ENCODE measurements around the gene HOMER3. TPM values are rescaled to one million over a fixed set of nuclear protein-coding genes. Genes with fewer than 3 reads are reported as not detected.
"Not testable (repeated sequence)": the region's sequence is repeated elsewhere in the genome, so short reads cannot be mapped to it uniquely, and the experiment has no call there.

HOMER3 gene
- total RNA-seq, 1 experiment from 2014 or later = 20.2 TPM

- peaks cover 37% of the 10 kb centered on the region for H3K36me3 Mint-ChIP-seq (ENCODE audit: insufficient read depth, unreplicated experiment)
- CTCF ChIA-PET = no interaction called here
- H3K4me1 Mint-ChIP-seq (ENCODE audit: low read depth, unreplicated experiment) = no peaks in the 10 kb centered on the region
- TF ChIP-seq CTCF (IDR thresholded peaks at IDR 0.05; ENCODE audit: unreplicated experiment) = no peak
- intact Hi-C loops (cut with micrococcal nuclease; ENCODE audit: unreplicated experiment) = no loop called here
- DNase-seq = no peak
- H3K27me3 Mint-ChIP-seq (ENCODE audit: unreplicated experiment) = no peaks in the 10 kb centered on the region
- no peak overlapping the region for H3K4me3 Mint-ChIP-seq (ENCODE audit: low read depth, unreplicated experiment)
- no TSS peak for BruUV-seq (replicated peaks)
- no peak overlapping the region for H3K27ac Mint-ChIP-seq (ENCODE audit: unreplicated experiment)
- no peaks in the 10 kb centered on the region for H3K9me3 Mint-ChIP-seq (ENCODE audit: low read depth, unreplicated experiment)
Measured at GRCh38 chr19:18905058-18905456, 36.0 kb downstream of the HOMER3 start.

- Mint-ChIP-seq H3K27ac (ENCODE audit: unreplicated experiment) (no peak overlapping the region), H3K27me3 (ENCODE audit: unreplicated experiment) (no peaks in the 10 kb centered on the region), H3K4me3 (ENCODE audit: low read depth, unreplicated experiment) (no peak overlapping the region), H3K9me3 (ENCODE audit: low read depth, unreplicated experiment) (no peaks in the 10 kb centered on the region), H3K4me1 (ENCODE audit: low read depth, unreplicated experiment) (no peaks in the 10 kb centered on the region), H3K36me3 (ENCODE audit: insufficient read depth, unreplicated experiment) (peaks cover 33% of the 10 kb centered on the region)
- CTCF ChIA-PET = no interaction called here
- intact Hi-C loops (cut with micrococcal nuclease; ENCODE audit: unreplicated experiment) = no loop called here
- BruUV-seq (replicated peaks) = no TSS peak
- TF ChIP-seq CTCF (IDR thresholded peaks at IDR 0.05; ENCODE audit: unreplicated experiment) = no peak
- DNase-seq = no peak
Measured at GRCh38 chr19:18904334-18905057, 36.5 kb downstream of the HOMER3 start.

DNA sequence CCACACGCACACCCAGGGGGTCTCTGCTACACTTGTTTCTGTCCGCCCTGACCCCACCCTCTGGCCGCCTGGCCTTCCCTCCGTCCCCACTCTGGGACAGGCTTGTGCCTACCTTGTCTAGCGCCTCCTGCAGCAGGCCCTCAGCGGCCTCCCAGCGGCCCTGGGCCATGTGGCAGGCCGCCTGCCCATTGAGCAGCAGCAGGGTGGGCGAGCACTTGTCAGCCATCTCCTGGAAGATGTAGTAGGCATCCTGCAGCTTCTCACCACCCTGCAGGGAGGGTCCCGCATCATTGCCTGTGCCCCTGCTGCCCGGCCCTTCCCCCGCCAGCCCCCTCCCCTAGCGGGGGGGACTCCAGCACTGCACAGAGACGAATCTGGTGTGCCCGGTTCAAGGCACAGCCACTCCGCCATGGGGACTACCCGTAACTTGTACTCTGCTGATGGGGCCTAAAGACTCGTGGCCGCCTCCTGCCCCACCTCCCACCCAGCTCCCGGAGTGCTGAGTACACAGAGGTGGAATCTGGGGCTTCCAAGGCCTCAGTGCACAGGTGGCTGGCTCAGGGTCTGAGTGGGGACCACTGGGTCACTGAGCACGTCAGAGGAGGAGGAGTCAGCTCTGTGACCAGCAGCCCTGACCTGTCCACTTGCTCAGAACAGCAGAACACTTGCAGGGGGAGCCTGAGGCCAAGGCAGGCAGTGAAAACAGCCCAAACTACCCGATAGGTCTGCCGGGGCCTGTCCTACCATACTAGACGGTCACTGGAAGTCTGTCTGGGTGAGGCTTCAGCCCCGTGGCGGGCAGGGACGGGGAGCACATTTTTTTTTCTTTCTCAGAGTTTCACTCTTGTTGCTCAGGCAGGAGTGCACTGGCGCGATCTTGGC lies 37.6 kb downstream of the HOMER3 start:
- Mint-ChIP-seq H3K27me3 (ENCODE audit: unreplicated experiment) (no peaks in the 10 kb centered on the region), H3K27ac (ENCODE audit: unreplicated experiment) (no peak overlapping the region), H3K4me1 (ENCODE audit: low read depth, unreplicated experiment) (no peaks in the 10 kb centered on the region), H3K9me3 (ENCODE audit: low read depth, unreplicated experiment) (no peaks in the 10 kb centered on the region), H3K4me3 (ENCODE audit: low read depth, unreplicated experiment) (no peak overlapping the region), H3K36me3 (ENCODE audit: insufficient read depth, unreplicated experiment) (peaks cover 30% of the 10 kb centered on the region)
- intact Hi-C loops (cut with micrococcal nuclease; ENCODE audit: unreplicated experiment) = no loop called here
- BruUV-seq (replicated peaks) = no TSS peak
- CTCF ChIA-PET = interaction anchor here (0.6 to 0.7 kb wide), 2 partner anchors 37 to 982 kb away, joined by 3 to 4 read pairs; no protein-coding TSS in a partner anchor
- TF ChIP-seq CTCF (IDR thresholded peaks at IDR 0.05; ENCODE audit: unreplicated experiment) = no peak
- no peak for DNase-seq

DNA sequence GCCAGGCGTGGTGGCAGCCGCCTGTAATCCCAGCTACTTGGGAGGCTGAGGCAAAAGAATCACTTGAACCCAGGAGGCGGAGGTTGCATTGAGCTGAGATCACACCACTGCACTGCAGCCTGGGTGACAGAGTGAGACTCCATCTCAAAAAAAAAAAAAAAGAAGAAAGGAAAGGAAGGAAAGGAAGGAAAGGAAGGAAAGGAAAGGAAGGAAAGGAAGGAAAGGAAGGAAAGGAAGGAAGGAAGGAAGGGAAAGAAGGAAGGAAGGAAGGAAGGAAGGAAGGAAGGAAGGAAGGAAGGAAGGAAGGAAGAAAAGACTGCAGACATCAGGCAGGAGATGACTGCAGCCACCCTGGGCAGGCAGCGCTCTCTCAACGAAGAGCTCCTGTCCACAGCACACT lies 38.5 kb downstream of the HOMER3 start:
- H3K27me3 Mint-ChIP-seq (ENCODE audit: unreplicated experiment); H3K4me3 Mint-ChIP-seq (ENCODE audit: low read depth, unreplicated experiment); DNase-seq; H3K27ac Mint-ChIP-seq (ENCODE audit: unreplicated experiment); intact Hi-C loops (cut with micrococcal nuclease; ENCODE audit: unreplicated experiment); BruUV-seq (replicated peaks); H3K9me3 Mint-ChIP-seq (ENCODE audit: low read depth, unreplicated experiment); H3K4me1 Mint-ChIP-seq (ENCODE audit: low read depth, unreplicated experiment): not testable (repeated sequence)
- CTCF ChIA-PET = interaction anchor here (0.7 kb wide), 1 partner anchor 36 kb away, joined by 4 read pairs; no protein-coding TSS in a partner anchor
- peaks cover 38% of the 10 kb centered on the region for H3K36me3 Mint-ChIP-seq (ENCODE audit: insufficient read depth, unreplicated experiment)
